GM18511 (cell line): ENCODE results near the gene EVPL.
"Not testable (repeated sequence)": the region's sequence is repeated elsewhere in the genome, so short reads cannot be mapped to it uniquely, and the experiment has no call there.

Source experiments
- ATAC-seq: cut with Tn5 transposase; IDR thresholded peaks from one replicate; pipeline ENCODE4 v1.9.1; 2021; ENCODE audit warnings: mild to moderate bottlenecking, moderate library complexity; ENCODE audit not compliant: unreplicated experiment

The EVPL gene

DNA sequence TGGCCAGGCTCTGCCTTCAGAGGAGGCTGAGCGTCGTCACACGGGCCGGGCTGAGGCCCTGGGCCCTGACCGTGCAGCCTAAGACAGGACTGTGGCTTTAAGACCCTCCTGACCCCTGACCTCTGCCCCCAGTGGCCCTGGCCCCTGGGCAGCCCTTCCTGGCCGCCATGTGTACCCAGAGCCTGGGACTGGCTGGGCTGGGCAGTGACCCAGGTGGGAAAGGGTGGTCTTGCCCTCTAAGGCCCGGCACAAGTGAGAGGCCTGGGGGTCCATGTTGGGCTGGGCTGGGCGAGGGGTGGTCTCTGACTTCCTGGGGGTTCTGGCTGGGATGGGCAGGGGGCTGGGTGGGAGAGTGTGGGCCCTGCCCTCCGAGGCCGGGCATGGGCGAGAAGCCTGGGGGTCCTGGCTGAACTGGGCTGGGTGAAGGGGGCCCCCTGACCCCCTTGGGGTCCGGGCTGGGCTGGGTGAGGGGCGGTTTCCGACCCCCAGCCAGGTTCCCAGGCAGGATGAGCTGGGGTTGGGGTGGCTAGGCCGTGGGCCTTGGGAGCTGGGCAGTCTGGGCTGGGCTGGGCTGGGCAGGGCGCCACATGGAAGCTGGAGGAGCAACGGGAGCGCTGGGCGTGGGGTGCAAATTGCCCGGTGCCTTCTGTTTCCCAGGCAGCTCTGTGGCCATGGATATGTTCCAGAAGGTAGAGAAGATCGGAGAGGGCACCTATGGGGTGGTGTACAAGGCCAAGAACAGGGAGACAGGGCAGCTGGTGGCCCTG, 26.2 kb downstream of the EVPL start, which contains the start of gene CDK3:
TSS of gene CDK3 (plus strand) at position 101 of the 767 bp plus-strand sequence. CDS start at position 672, 571 bp downstream.
- ATAC-seq, result no peak

DNA sequence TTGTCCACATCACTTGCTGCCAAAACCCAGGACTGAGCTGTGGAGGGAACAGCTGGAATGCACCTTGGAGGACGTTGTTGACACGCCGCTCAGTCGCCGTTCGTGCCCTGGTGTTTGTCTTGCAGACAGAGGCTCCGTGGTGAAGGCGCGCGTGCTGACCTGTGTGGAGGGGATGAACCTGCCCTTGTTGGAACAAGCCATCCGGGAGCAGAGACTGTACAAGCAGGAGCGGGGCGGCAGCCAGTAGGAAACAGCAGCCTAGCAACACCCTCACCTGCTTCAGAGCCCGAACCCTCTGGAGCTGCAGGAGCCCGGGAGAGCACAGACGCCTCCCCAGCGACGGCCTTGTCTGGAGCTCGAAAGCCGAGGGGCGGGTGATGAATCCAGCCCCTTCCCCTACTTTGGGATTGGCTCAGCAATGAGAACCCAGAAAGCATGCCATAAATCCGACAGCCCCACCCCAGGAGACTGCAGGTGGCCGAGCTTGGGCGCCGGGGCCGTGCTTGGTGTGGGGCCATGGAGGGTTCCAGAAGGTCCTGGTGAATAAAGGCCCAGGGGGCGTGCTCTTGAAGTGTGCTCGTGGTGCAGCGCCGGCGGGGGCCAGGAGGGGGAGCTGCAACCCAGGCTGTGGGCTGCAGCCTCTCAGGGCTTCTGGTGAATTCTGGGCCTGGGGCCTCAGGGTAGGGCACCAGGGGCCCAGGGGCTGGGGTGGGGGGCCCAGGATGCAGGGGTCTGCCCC, 26.9 kb downstream of the EVPL start:
- no peak for ATAC-seq

DNA sequence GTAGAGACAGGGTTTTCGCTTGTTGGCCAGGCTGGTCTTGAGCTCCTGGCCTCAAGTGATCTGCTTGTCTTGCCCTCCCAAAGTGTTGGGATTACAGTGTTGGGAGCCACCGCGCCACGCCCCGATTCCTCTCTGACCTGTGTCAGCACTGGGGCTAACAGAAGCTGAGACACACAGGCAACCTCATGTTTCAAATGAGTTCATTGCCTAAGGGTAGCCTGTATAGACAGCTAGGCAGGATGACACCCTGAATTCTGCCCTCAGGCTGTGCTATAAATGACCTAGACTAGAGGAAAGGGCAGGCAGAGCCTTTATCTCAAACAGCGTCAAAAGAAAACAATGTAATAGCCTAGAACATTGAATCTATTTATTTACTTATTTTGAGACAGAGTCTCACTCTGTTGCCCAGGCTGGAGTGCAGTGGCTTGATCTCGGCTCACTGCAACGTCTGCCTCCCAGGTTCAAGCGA, 28.7 kb downstream of the EVPL start:
- no peak for ATAC-seq

DNA sequence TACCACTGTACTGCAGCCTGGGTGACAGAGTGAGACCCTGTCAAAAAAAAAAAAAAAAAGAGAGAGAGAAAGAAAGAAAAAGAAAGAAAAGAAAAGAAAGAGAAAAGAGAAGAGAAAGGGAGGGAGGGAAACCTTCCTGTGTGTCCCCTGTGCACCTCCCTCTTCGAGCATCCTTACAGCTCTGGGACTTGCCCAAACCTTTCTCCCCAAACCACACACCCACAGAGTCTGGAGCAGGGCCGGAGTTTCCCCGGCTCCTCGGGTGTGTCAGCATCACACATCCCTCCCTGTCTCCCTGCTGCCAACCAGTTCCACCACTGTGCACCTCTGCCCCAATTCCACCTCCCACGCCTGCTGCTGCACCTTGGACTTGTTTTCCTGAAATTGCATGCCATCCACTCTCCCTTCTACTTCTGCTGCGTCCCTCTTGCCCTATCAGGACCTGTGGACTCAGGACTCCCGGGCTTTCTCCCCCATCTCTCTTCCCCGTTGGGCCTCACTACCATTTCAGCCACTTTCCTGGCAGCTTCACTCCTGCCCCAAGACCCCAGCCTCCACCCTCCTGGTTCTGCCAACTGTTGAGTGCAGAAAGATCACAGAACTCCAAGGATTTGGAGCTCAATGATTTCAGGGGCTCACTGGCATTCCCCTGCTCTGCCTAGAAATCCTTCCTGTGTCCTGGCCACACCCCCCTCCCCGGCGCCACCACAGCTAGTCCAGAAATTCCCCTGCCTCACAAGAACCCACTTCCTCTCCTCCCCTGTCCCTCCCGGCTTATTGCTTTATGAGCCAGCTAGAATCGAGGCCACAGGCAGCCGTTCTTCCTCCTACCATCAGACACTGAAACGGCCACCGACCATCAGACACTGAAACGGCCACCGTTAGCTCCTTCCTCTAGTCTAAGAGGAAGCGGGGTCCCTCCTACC, 30.2 kb downstream of the EVPL start:
- no peak for ATAC-seq

DNA sequence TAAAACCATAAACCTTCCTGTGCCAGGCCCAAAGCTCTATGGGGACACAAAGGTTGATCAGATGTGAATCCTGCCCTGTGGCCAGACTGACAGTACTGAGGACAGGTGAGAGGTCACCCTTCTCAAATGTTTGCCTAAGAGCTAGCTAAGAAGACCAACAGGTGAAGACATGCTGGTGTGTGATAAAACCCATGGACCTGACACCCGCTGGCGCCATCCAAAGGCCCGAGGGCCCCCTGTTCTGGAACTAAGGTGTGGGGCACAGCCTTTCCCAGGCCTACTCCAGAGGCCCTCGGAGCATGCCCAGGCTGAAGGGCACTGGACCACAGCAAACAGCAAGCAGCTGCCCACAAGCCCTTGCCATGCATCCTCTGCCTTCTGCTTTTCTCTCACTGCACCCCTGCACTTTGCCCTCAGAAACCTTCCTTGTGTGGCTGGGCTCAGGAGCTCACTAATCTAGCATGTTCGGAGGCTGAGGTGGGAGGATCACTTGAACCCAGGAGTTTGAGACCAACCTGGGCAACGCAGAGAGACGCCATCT, 31.7 kb downstream of the EVPL start:
- ATAC-seq, result no peak

DNA sequence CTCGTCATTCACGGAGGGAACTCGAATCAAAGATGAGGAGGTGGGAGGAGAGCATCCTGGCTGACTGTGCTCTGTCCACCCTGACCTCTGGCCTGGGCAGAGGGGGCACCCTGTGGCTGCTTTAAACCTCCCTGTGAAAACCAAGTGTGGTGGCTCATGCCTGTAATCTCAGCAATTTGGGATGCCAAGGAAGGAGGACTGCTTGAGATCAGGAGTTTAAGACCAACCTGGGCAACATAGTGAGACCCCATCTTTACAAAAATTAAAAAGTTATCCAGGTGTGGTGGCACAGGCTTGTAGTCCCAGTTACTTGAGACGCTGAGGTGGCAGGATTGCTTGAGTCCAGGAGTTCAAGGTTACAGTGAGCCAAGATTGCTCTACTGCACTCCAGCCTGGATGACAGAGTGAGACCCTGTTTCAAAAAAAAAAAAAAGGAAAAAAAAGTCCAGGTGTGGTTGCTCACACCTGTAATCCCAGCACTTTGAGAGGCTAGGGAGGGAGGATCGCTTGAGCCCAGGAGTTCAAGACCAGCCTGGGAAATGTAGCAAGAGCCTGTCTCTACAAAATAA, 32.2 kb downstream of the EVPL start:
- no peak for ATAC-seq

DNA sequence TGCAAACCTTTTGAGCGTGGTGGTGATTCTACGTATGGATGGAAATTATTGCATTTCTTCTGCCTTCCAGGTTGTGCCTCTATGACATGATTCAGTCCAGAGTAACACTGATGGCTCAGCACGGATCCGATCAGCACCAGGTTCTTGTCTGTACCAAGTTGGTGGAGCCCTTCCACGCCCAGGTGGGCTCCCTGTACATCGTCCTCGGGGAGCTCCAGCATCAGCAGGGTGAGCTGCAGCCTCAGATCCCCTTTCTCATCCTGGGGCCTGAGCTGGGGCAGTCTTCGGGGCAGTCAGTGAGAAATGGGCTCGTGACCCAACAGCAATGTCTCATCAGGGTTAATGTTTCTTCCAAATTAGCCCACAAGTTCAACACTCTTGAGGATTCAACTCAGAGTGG, 35.7 kb downstream of the EVPL start:
- ATAC-seq, result no peak

DNA sequence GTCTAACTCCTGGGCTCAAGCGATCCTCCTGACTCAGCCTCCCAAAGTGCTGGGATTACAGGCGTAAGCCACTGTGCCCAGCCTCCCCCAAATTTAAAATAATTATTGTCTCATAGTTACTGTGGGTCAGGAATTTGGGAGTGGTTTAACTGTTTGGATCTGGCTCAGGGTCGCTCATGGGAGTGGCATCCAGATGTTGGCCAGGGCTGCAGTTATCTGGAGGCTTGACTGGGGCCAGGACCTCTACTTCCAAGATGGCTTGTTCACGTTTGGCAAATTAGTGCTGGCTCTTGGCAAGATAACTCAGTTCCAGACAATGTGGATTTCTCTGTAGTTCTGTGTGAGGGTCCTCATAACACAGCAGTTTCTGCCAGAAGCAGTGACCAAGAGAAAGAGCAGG, 40.1 kb downstream of the EVPL start:
- no peak for ATAC-seq

DNA sequence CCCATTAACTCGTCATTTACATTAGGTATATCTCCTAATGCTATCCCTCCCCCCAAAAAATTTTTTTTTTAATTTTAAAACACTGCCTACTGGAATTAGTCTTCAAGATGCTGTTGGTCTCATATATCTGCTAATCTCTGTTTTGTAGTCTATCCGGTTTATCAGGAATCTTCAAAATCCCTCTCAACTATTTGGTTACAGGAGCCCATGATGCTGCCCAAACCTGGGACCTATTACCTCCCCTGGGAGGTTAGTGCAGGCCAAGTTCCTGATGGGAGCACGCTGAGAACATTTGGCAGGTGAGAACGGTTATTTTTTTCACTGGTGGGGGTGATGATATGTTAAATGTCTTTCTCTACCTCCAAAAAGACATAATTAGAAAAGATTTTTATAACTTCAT, 41.1 kb downstream of the EVPL start:
- ATAC-seq, result no peak

DNA sequence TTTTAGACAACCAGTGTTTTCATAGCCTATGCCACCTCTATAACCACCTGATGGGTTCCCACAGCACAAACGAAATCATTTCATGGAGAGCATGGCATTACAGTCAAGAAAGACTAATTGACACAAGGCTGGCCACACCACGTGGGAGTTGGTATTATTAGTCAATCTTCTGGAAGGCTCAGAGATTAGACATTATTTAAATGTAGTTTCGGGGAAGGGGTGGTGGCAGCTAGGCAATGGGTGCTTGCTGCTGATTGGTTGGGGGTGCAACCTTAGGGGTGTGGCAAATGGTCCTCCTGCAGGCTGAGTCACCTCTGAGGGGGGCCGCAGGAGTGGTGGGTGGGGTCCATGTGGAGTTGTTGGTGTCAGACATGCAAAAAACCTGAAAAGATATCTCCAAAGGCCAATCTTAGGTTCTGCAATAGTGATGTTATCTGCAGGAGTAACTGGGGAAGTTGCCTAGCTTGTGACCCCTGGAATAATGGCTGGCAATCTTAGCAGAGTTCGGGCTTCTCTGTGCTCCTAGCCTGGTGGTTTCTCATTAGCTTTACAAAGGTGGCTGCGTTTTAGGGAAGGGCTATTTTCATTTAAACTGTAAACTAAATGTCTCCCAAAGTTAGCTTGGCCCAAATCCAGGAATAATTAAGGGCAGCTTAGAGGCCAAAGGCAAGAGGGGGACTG, 43.5 kb downstream of the EVPL start:
- no peak for ATAC-seq

DNA sequence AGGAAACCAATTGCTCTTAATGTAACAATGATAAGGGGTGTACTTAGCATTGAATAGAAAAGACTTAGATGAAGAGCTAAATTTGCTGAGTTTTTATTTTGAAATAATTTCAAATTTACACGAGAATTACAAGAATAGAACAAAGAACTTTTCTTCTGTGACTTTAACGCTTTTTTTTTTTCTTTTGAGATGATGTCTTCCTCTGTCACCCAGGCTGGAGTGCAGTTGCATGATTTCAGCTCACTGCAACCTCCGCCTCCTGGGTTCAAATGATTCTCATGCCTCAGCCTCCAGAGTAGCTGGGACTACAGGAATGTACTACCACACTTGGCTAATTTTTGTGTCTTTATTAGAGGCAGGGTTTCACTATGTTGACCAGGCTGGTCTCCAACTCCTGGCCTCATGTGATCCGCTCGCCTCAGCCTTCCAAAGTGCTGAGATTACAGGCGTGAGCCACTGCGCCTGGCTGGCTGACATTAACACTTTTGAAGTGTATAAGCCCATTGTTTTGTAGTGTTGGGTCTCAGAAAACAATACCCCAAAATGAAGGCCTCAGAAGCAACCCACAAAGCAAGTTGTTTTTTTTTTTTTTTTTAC, 46.0 kb downstream of the EVPL start:
- ATAC-seq, result no peak

DNA sequence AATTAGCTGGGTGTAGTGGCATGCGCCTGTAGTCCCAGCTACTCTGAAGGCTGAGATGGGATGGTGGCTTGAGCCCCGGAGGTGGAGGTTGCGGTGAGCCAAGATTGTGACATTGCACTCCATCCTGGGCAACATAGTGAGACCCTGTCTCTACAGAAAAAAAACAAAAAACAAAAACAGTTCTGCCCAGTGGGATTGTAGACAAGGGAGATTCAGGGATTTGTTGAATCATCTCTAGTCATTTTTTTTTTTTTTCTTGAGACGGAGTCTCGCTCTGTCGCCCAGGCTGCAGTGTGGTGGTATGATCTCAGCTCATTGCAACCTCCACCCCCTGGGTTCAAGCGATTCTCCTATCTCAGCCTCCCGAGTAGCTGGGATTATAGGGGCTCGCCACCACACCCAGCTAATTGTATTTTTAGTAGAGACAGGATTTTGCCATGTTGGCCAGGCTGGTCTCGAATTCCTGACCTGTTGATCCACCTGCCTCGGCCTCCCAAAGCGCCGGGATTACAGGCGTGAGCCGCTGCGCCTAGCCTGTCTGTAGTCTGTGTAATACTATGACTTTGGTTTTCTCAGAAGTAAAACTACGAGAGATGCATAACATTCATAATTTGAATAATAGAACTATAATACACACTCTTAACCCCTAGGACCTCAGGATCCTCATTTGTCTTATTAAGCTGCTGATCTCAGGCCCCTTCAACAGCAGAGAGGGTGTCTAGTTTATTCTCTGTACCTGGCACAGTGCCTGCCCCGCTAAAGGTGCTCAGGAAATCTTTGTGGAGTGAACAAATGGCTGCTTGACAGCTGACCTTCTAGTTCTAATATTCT, 46.7 kb downstream of the EVPL start:
- no peak for ATAC-seq

DNA sequence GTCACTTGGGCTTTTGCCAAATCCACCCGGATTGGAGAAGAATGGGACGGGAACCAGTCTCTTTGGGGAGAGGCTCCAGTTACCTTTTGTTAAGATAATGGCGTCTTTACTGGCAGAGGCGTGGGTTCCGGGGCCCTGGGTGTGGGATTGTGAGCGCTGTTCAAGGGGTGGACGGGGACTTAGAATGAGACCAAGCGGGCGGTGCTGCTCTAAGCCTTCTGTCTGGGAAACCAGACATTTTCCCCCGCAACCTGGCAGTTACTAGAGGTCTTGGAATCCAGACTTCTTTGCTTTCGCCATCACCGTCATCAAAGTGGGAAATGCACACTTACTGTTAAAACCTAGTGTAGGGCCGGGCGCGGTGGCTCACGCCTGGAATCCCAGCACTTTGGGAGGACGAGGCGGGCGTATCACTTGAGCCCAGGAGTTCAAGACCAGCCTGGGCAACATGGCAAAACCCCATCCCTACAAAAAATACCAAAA, 47.4 kb downstream of the EVPL start:
- peak; percentile 23 for ATAC-seq

DNA sequence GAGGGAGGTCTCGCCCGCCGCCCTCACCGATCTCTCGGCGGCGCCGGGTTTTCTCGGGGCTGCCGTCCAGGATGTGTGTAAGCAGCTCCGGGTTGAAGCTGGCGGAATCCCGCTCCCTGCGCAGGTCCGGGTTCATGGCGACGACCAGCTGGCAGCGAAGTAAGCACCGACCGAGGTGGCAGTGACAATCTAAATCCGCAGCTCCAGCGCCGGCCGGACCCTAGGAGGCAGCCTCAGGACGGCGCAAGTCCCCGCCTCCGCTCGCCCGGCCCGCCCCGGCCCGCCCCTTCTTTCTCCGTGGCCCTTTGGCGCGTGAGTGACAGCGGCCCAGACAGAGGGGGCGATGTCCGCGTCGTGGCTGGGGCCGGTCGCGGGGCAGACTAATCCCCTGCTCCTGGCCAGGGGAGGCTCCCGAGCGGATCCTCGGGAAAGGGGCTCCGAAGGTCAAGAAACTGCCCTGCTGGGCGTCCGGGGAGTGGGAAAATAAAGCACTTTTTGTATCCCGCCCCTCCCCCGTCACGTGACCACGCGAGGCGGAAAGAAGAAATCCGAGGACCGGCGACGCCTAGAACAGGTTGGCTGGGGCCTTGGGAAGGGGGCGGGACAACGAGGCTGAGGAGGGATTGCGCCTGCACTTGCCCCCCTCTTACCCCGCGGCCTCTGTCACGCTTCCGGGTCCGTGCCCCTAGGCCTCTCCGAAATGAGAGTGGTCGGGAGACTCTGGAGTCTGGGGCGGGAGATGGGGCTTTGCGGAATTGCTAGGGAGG, 48.0 kb downstream of the EVPL start, which contains the start of the genes ACOX1 and TEN1:
TSS of gene ACOX1 (minus strand) at position 229 of the 767 bp plus-strand sequence. CDS start at position 136, 93 bp downstream.
TSS of gene TEN1 (plus strand) at position 303 of the 767 bp plus-strand sequence. CDS start 6,953 bp downstream, outside the sequence.
- ATAC-seq, result peak; percentile 90

DNA sequence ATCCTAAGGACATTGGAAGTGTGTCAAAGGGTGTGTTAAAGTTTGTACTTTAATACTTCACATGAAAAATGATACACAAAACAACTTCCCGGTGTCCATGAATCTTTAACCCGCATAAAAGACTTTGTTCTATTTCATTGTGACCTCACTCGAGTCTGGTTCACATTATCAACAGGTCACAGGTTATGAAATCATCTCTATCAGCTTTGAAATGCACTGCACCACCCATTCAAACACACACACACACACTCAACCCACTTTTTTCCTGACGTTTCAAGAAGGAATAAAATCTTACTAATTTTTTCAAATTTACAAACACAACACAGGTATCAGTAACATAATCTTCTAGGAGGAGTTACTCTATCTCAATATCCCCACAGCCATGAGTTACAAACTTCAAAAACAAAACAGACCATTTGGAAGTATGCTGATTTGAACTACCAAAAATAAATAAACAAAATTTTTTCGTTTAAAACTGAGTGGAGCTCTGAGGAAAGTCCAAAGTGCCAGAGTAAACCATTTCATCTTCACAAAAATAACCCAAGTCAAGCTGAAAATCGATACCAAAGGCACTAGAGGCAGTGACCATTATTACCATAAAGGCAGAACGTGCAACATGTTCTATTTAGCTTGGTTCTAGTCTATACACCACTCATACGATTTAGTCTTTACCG, 50.8 kb downstream of the EVPL start:
- no peak for ATAC-seq

DNA sequence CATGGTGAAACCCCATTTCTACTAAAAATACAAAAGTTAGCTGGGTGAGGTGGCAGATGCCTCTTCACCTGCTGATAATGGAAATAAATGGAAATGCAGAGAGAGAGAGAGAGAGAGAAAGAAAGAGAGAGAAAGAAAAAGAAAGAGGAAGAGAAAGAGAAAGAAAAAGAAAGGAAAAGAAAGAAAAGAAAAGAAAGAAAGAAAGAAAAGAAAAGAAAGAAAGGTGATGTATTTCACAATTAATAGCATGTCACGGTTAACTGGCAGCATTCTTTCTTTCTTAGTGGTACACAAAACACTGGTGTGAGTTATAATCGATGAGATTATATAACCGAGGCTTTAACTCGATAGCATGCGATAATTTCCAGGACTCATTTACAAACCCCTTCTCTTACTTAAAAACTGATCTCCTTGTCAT, 51.3 kb downstream of the EVPL start:
- ATAC-seq, result no peak

DNA sequence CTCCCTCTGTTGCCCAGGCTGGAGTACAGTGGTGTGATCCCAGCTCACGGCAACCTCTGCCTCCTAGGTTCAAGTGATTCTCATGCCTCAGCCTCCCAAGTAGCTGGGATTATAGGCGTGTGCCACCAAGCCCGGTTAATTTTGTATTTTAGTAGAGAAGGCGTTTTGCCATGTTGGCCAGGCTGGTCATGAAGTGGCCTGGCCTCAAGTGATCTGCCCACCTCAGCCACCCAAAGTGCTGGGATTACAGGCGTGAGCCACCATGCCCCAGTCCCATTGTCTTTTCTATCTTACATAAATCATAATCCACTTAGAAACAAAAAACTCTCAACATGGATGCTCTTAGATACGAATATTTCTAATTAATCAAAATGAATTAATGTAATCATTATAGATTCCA, 51.9 kb downstream of the EVPL start:
- not testable (repeated sequence) for ATAC-seq
